ENCODE measurements around the gene LINC00632.

LINC00632 gene

GRCh38 chrX:140765043-140765784 lies 55.7 kb downstream of the LINC00632 start:
- peak; percentile 10 for DNase-seq (ENCODE audit: low spot score)

DNA sequence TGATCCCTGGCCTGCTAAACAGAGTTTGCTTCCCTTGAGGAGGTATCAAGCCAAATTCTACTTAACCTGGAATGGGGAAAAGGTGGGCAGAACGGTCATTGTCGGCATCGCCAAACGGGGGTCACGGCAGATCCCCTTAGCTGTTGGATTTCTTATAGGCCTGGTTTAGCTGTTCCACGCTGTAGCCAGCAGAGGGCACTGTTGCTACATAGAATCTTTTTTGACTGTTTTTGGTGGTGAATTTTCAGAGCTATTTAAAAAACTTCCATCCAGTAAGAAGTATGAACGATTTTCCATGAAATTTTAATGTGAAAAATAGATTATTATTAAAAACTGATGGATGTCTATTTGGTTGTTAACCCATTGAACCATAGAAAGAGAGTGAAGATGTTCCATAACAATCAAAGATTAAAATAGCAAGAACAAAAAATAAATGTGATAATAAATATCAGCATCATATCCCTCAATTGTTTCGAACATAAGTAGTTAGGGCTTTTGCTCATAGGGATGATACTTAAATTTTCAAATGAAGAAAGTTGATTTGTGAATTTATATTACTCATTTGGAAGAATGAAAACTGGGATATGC lies 56.6 kb downstream of the LINC00632 start:
- DNase-seq (ENCODE audit: low spot score): peak; percentile 55

GRCh38 chrX:140767646-140768045 lies 58.1 kb downstream of the LINC00632 start:
- DNase-seq (ENCODE audit: low spot score): no peak

- DNase-seq (ENCODE audit: low spot score): no peak
These were observed 65.7 kb downstream of the LINC00632 start for GRCh38 chrX:140775211-140775610.

- no peak for DNase-seq (ENCODE audit: low spot score)
These were observed 66.8 kb downstream of the LINC00632 start for GRCh38 chrX:140776320-140776719.

DNA sequence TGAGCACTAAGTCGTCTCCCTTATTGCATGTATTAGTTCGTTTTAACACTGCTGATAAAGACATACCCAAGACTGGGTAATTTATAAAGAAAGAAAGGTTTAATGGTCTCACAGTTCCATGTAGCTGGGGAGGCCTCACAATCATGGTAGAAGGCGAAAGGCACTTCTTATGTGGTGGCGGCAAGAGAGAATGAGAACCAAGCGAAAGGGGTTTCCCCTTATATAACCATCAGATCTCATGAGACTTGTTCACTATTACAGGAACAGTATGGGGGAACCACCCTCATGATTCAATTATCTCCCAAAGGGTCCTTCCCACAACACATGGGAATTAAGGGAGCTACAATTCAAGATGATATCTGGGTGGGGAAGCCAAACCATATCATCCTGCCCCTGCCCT lies 85.1 kb downstream of the LINC00632 start:
- no peak for DNase-seq (ENCODE audit: low spot score)

GRCh38 chrX:140799216-140799615 lies 89.7 kb downstream of the LINC00632 start:
- DNase-seq (ENCODE audit: low spot score): no peak

GRCh38 chrX:140804292-140804691 lies 94.7 kb downstream of the LINC00632 start:
- DNase-seq (ENCODE audit: low spot score): no peak

DNA sequence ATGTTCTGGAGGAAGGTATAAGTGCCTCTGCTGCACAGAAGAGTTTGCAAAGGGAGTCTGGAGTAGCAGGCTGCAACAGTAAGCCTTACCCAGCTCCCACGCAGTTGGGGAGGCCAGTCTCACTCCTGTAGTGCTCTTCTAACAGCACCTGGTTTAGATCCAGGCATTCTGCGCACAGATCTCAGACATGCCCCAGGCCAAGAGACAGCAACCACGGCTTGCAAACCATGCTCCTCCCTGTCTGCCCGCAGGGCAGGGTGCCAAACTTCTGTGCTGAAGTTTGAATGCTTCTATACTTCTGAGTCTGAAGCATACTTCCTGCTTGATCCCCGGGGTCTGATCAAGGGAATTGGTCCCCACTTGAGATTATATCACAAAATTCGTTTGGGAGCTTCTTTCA lies 106.3 kb downstream of the LINC00632 start:
- no peak for DNase-seq (ENCODE audit: low spot score)

GRCh38 chrX:140817943-140818342 lies 108.4 kb downstream of the LINC00632 start:
- no peak for DNase-seq (ENCODE audit: low spot score)

- no peak for DNase-seq (ENCODE audit: low spot score)
These were observed 111.7 kb downstream of the LINC00632 start for GRCh38 chrX:140821280-140821679.

DNA sequence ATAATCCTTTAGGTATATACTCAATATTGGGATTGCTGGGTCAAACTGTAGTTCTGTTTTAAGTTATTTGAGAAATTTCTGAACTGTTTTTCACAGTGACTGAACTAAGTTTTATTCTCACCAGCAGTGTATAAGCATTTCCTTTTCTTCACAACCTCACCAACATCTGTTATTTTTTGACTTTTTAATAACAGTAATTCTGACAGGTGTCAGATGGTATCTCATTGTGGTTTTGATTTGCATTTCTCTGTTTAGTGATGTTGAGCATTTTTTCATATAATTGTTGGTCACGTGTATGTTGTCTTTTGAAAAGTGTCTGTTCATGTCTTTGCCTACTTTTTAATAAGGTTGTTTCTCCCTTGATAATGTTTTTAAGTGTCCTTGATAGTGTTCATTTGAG lies 112.6 kb downstream of the LINC00632 start:
- no peak for DNase-seq (ENCODE audit: low spot score)

GRCh38 chrX:140822861-140823260 lies 113.3 kb downstream of the LINC00632 start:
- no peak for DNase-seq (ENCODE audit: low spot score)

DNA sequence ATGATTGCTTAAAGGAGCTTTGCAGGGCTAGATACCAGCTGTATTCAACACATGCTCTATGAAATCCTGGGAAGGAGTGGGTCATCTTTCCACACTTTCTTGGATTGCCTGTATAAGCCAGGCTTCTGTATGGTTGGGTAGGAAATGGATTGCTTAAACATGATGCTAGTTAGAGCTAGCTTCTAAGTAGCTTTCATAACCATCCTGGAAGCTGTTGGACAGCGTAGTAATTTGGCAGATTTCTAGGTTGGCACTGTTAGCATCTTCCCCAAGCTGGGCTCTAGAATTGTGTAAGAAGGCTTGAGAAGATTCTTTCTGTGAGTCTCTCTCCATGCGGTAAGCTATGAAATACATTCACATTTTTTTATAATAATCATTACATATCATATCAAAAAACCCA lies 127.3 kb downstream of the LINC00632 start:
- no peak for DNase-seq (ENCODE audit: low spot score)
